Heart right ventricle (tissue), 16 donors: ENCODE measurements around the gene RMND5B. TPM values are rescaled to one million over a fixed set of nuclear protein-coding genes. Genes with fewer than 3 reads are reported as not detected.

Experiments
- ATAC-seq, 8 donors: fragments of 200-7000 bp; cut with Tn5 transposase; one replicate each; pipeline ENCODE4 v1.9.1; 2020; ENCODE audit warnings: mild to moderate bottlenecking in 8 of 8, moderate library complexity in 8 of 8, moderate number of reproducible peaks in 1 of 8
- DNase-seq, 2 donors: peaks; one replicate each; pipeline ENCODE4 v3.0.0-alpha.2; 2020
- H3K27ac ChIP-seq, 10 donors: fragments of 200-600 bp; sonication (generic) in 2 of 10; one replicate each; pipeline versions ENCODE4 v1.5.0 to v1.8.0; 2020 to 2022; ENCODE audit warnings: mild to moderate bottlenecking in 3 of 10
- H3K27me3 ChIP-seq, 7 donors: fragments of 200-600 bp; one replicate each; pipeline ENCODE4 v1.8.0; 2021 to 2022; ENCODE audit warnings: mild to moderate bottlenecking in 2 of 7
- H3K36me3 ChIP-seq, 9 donors: fragments of 200-600 bp; sonication (generic) in 1 of 9; one replicate each; pipeline versions ENCODE4 v1.5.0 to v1.8.0; 2020 to 2022; ENCODE audit warnings: mild to moderate bottlenecking in 2 of 9
- H3K4me1 ChIP-seq, 9 donors: fragments of 200-600 bp; sonication (generic) in 1 of 9; one replicate each; pipeline versions ENCODE4 v1.5.0 to v1.8.0; 2020 to 2022; ENCODE audit warnings: mild to moderate bottlenecking in 4 of 9
- H3K4me3 ChIP-seq, 10 donors: fragments of 200-600 bp; sonication (generic) in 2 of 10; one replicate each; pipeline versions ENCODE4 v1.5.0 to v1.8.0; 2020 to 2022; ENCODE audit warnings: mild to moderate bottlenecking in 7 of 10, moderate library complexity in 2 of 10
- H3K9me3 ChIP-seq, 11 donors: fragments of 200-600 bp in 10 of 11; sonication (generic) in 2 of 11; one replicate each; pipeline versions ENCODE4 v1.5.0 to v1.8.0; 2013 to 2022; ENCODE audit warnings: mild to moderate bottlenecking in 2 of 11, control low read depth in 1 of 11, moderate library complexity in 1 of 11
- CTCF ChIP-seq, 9 donors: fragments of 200-600 bp; sonication (generic) in 2 of 9; IDR thresholded peaks; one replicate each; pipeline versions ENCODE4 v1.5.0 to v1.8.0; 2021 to 2022; ENCODE audit warnings: antibody characterized with exemption in 9 of 9, mild to moderate bottlenecking in 5 of 9, moderate library complexity in 1 of 9
- WGBS, 2 donors: extraction: QIAGEN DNeasy Blood & Tissue Kit; methylation state at CpG; one replicate each; pipeline ENCODE4 v1.1.7; 2013; ENCODE audit warnings: inconsistent platforms in 1 of 2; 5-methylcytosine and 5-hydroxymethylcytosine counted together
- intact Hi-C, 10 donors: fragments of 100-400 bp; cut with DNase I; formaldehyde crosslinking; loops; one replicate each; pipeline versions ENCODE4 v1.11.1 to v1.14.2; 2022
- polyA plus RNA-seq, 2 donors: library from polyadenylated mRNA; stranded (reverse); fragments of 200-250 nt; gene quantifications; one replicate each; pipeline ENCODE4 v1.2.3, GENCODE V29; 2013
- total RNA-seq, 10 donors: library from RNA; stranded (reverse); fragmentation: NEBNext Ultra II Directional in 3 of 10; extraction: Animal tissue kit (Norgen Biotek cat#: 25700) in 3 of 10; gene quantifications; one replicate each; pipeline versions ENCODE4 v1.2.1 to v1.2.4, GENCODE V29; 2021 to 2023
- donor health status: Arrhythmogenic right ventricular cardiomyopathy.
- donor health status: ischemic (EF 13 %, LVEDD 7.1; RV severe dilation, severe dysfunction).
- donor health status: healthy with polysubstance abuse.
- donor health status: DM: no; HTN: yes; CAD: no.
- donor health status: DM: no; HTN: no; CAD: no.
- donor health status: ischemic (EF 25% LVEDD 6.9; RV normal size, moderate dysfunction).
- donor health status: ischemic (EF 25% LVEDD 5.7; RV mildly dilated, moderate dysfunction).
- donor health status: healthy.
- donor health status: DM: yes; HTN: yes; CAD: no.
- donor health status: Ischemic cardiomyopathy.
- donor health status: ischemic (EF 35%, LVEDD 5.7; RV mildly dilated, moderate dysfunction).
- donor health status: nonischemic (EF 11% LVEDD 7.7; RV severe dilation, severe dysfunction).
- donor health status: DM: yes; HTN: yes; CAD: no.
- donor health status: PGD.
- donor health status: ischemic (EF 29% LVEDD 5.4; RV normal size, mild dysfunction).
- donor health status: nonischemic (EF 23%, LVEDD 6.1; RV moderate dilation, normal function).

RMND5B gene
- total and polyA plus RNA-seq, 12 donors: 29.1 to 38.5 (median 32.8) TPM

DNA sequence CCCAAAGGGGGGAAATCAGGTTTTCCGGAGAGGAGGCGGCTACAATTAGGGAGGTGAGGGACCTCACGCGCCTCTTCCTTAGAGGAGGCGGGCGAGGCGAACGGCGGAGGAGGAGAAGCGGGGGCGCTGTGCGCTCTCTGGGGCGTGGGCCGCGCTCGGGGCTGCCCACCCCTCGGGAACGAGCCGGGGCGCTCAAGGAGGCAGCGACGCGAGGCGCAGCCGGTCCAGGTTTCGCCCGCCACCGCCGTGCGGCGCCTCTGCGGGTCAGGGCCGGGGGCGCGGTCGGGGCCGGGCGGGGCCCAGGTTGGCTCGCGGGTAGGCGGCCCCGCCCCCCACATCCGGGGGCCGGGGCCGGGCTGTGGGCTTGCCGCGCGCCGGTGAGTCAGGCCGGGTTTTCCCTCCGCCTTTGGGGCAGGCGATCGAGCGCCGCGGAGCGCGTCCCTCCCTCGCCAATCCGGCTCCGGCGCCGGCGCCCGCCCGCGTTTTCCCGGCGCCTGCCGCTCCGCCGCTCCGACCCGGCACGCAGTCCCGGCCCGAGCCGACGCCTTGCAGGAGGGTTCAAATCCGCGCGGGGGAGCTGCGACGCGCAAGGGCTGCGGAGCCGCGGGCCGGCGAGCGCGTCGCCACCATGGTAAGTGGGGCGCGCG, 17.6 kb upstream of the RMND5B start, which contains the start of gene N4BP3:
Gene N4BP3, plus strand, starts transcription at position 392 of the 647 bp plus-strand sequence. CDS start 6,052 bp downstream, outside the sequence.
- H3K4me1 ChIP-seq: peaks cover 9 to 54% (median 39%) of the 10 kb centered on the region in 9 donors
- peak; percentile 60 to 85 (median 67) for ATAC-seq
- H3K9me3 ChIP-seq: peaks cover 0 to 5% (median 0%) of the 10 kb centered on the region in 11 donors
- H3K4me3 ChIP-seq: peak within 1 kb of the TSS; percentile 52 to 70 (median 62)
- peak in 1 of 9 donors; percentile 3 for TF ChIP-seq CTCF (IDR thresholded peaks at IDR 0.05)
- intact Hi-C loops: loop anchor here in 3 of 10 donors (5.0 kb wide), 3 partner anchors 34 to 39 kb away; partner anchors contain the start of gene NHP2 (in 1 of the 3)
- H3K27me3 ChIP-seq: peaks cover 0 to 60% (median 39%) of the 10 kb centered on the region in 7 donors
- 1% methylated on average over 92 to 96 of the region's 96 CpGs for WGBS, 2 donors
- H3K27ac ChIP-seq: peak within 1 kb of the TSS; percentile 43 to 86 (median 80)
- peak; percentile 57 to 60 for DNase-seq
- no peaks in the 10 kb centered on the region for H3K36me3 ChIP-seq

- 0% methylated on average over 36 to 41 of the region's 41 CpGs for WGBS, 2 donors
- no peak for DNase-seq
- Histone ChIP-seq H3K4me3 (peak overlapping the region; percentile 52 to 70 (median 62)), H3K36me3 (no peaks in the 10 kb centered on the region), H3K27ac (peak overlapping the region; percentile 43 to 86 (median 80)), H3K4me1 (peaks cover 9 to 56% (median 45%) of the 10 kb centered on the region in 9 donors), H3K27me3 (peaks cover 0 to 60% (median 40%) of the 10 kb centered on the region in 7 donors), H3K9me3 (peaks cover 0 to 5% (median 0%) of the 10 kb centered on the region in 11 donors)
- peak in 3 of 8 donors; percentile 28 to 49 (median 32) for ATAC-seq
- no peak for TF ChIP-seq CTCF (IDR thresholded peaks at IDR 0.05)
- intact Hi-C loops: loop anchor here in 3 of 10 donors (5.0 kb wide), 3 partner anchors 33 to 38 kb away; partner anchors contain the start of gene NHP2 (in 1 of the 3)
These were observed 16.9 kb upstream of the RMND5B start for GRCh38 chr5:178113841-178114324.

- H3K4me1 ChIP-seq: peaks cover 9 to 55% (median 46%) of the 10 kb centered on the region in 9 donors
- no peak for TF ChIP-seq CTCF (IDR thresholded peaks at IDR 0.05)
- peak overlapping the region; percentile 52 to 70 (median 62) for H3K4me3 ChIP-seq
- ATAC-seq (peak in 4 of 8 donors; percentile 34 to 39 (median 36)), DNase-seq (no peak)
- H3K27me3 ChIP-seq: peaks cover 0 to 60% (median 40%) of the 10 kb centered on the region in 7 donors
- peak overlapping the region; percentile 43 to 86 (median 80) for H3K27ac ChIP-seq
- H3K9me3 ChIP-seq: peaks cover 0 to 5% (median 0%) of the 10 kb centered on the region in 11 donors
- no peaks in the 10 kb centered on the region for H3K36me3 ChIP-seq
- 12 to 14% methylated on average over 28 of the region's 28 CpGs for WGBS, 2 donors
- intact Hi-C loops: loop anchor here in 4 of 10 donors (5.0 kb wide), 3 partner anchors 33 to 38 kb away; partner anchors contain the start of gene NHP2 (in 2 of the 4)
These were observed 16.3 kb upstream of the RMND5B start for GRCh38 chr5:178114325-178115135.
